GM12878 (cell line): ENCODE measurements around the gene YAE1. TPM values are rescaled to one million over a fixed set of nuclear protein-coding genes. Genes with fewer than 3 reads are reported as not detected.

Experiments used
- ATF7 ChIP-seq: fragments of 450-650 bp; IDR thresholded peaks from 2 replicates; pipeline ENCODE4 v1.6.1; 2016; ENCODE audit warnings: low read depth, mild to moderate bottlenecking
- CEBPB ChIP-seq, 2 experiments: fragments of 150-350 bp in 1 of 2; IDR thresholded peaks; 2 replicates each; pipeline ENCODE4 v1.6.1; 2012 to 2014; ENCODE audit warnings: low read depth in 2 of 2, low read length in 2 of 2, borderline replicate concordance in 1 of 2, inconsistent platforms in 1 of 2
- ETV6 ChIP-seq, 2 experiments: fragments of 450-650 bp in 1 of 2; IDR thresholded peaks in 1 of 2; conservative IDR thresholded peaks in 1 of 2; 2 replicates each; pipeline ENCODE4 v1.6.1; 2014; ENCODE audit warnings: antibody characterized with exemption in 1 of 2, borderline replicate concordance in 1 of 2, low read depth in 1 of 2, mild to moderate bottlenecking in 1 of 2, moderate library complexity in 1 of 2
- GABPA ChIP-seq: IDR thresholded peaks from 2 replicates; pipeline ENCODE4 v1.6.1; 2014; ENCODE audit warnings: antibody characterized with exemption, low read depth, mild to moderate bottlenecking, inconsistent platforms
- IKZF2 ChIP-seq, 2 experiments: fragments of 450-650 bp; IDR thresholded peaks; 2 replicates each; pipeline ENCODE4 v1.6.1; 2017; ENCODE audit warnings: mild to moderate bottlenecking in 2 of 2, moderate library complexity in 2 of 2
- JUND ChIP-seq: IDR thresholded peaks from 2 replicates; pipeline ENCODE4 v1.6.1; 2012; ENCODE audit warnings: low read depth, mild to moderate bottlenecking, low read length, improper control_type of control experiment, moderate library complexity
- KAT2A ChIP-seq: conservative IDR thresholded peaks from 2 replicates; pipeline ENCODE4 v1.6.1; 2011; ENCODE audit warnings: low read depth, low read length; ENCODE audit not compliant: control insufficient read depth
- KDM1A ChIP-seq: fragments of 200-600 bp; sonication (generic); IDR thresholded peaks from 2 replicates; pipeline ENCODE4 v1.6.1; 2016; ENCODE audit warnings: borderline replicate concordance
- MEF2A ChIP-seq: IDR thresholded peaks from 2 replicates; pipeline ENCODE4 v1.6.1; 2011; ENCODE audit warnings: low read depth, mild to moderate bottlenecking, low read length, moderate library complexity; ENCODE audit not compliant: insufficient read depth
- MTA3 ChIP-seq: IDR thresholded peaks from 2 replicates; pipeline ENCODE4 v1.6.1; 2012; ENCODE audit warnings: low read length, inconsistent platforms, borderline replicate concordance
- MYC ChIP-seq: IDR thresholded peaks from 2 replicates; pipeline ENCODE4 v1.6.1; 2011; ENCODE audit warnings: mild to moderate bottlenecking, low read length, moderate library complexity, inconsistent platforms; ENCODE audit not compliant: insufficient read depth, insufficient replicate concordance, insufficient read length, severe bottlenecking
- NR2F1 ChIP-seq: fragments of 450-650 bp; conservative IDR thresholded peaks from 2 replicates; pipeline ENCODE4 v1.6.1; 2017; ENCODE audit warnings: mild to moderate bottlenecking
- NRF1 ChIP-seq: conservative IDR thresholded peaks from 2 replicates; pipeline ENCODE4 v1.6.1; 2011; ENCODE audit warnings: mild to moderate bottlenecking, low read depth, low read length, improper control_type of control experiment
- SIX5 ChIP-seq: IDR thresholded peaks from 2 replicates; pipeline ENCODE4 v1.6.1; 2011; ENCODE audit warnings: mild to moderate bottlenecking, low read depth, low read length, moderate library complexity; ENCODE audit not compliant: severe bottlenecking
- SRF ChIP-seq, 2 experiments: IDR thresholded peaks; 2 replicates each; pipeline ENCODE4 v1.6.1; 2011; ENCODE audit warnings: low read depth in 2 of 2, low read length in 2 of 2, mild to moderate bottlenecking in 1 of 2, moderate library complexity in 1 of 2
- TBL1XR1 ChIP-seq: IDR thresholded peaks from 2 replicates; pipeline ENCODE4 v1.6.1; 2012; ENCODE audit warnings: low read depth, low read length, improper control_type of control experiment
- WRNIP1 ChIP-seq: IDR thresholded peaks from 2 replicates; pipeline ENCODE4 v1.6.1; 2011; ENCODE audit warnings: low read depth, low read length, improper control_type of control experiment, borderline replicate concordance
- ZNF217 ChIP-seq: fragments of 450-650 bp; IDR thresholded peaks from 2 replicates; pipeline ENCODE4 v1.6.1; 2017; ENCODE audit warnings: antibody characterized with exemption, mild to moderate bottlenecking
- ZSCAN29 ChIP-seq: fragments of 450-650 bp; IDR thresholded peaks from 2 replicates; pipeline ENCODE4 v1.6.1; 2017; ENCODE audit warnings: mild to moderate bottlenecking, moderate library complexity
- polyA plus RNA-seq, 11 experiments: library from polyadenylated mRNA; depleted of rRNA in 4 of 11; unstranded in 6 of 11; stranded (reverse) in 5 of 11; fragments of >200 nt; fragmentation: Nextera tagmentation in 4 of 11; fragmentation: Illumina TruSeq in 1 of 11; extraction: Ambion mirVana in 4 of 11; extraction: Trizol in 1 of 11; gene quantifications; 1 replicate in 1 of 11; 2 replicates in 10 of 11; pipeline versions ENCODE4 v1.2.1 to v1.2.3, GENCODE V29; 2011 to 2016; ENCODE audit warnings: inconsistent platforms in 2 of 11, missing spikeins in 2 of 11, low read depth in 1 of 11
- total RNA-seq, 4 experiments: library from RNA; depleted of rRNA in 3 of 4; stranded (reverse); fragments of >200 nt in 3 of 4; fragmentation: Illumina TruSeq in 1 of 4; extraction: Trizol in 1 of 4; gene quantifications; 2 replicates each; pipeline versions ENCODE4 v1.2.1 to v1.2.3, GENCODE V29; 2013 to 2021
- TF ChIP-seq, protein P1 (sequence below): IDR thresholded peaks from 2 replicates; pipeline ENCODE4 v1.6.1; 2012; ENCODE audit warnings: improper control_type of control experiment, low read depth, low read length; ENCODE audit not compliant: insufficient replicate concordance
- TF ChIP-seq, protein P2 (sequence below): fragments of 450-650 bp; IDR thresholded peaks from 2 replicates; pipeline ENCODE4 v1.6.1; 2016; ENCODE audit warnings: mild to moderate bottlenecking
- TF ChIP-seq, protein P3 (sequence below): fragments of 150-350 bp; IDR thresholded peaks from 2 replicates; pipeline ENCODE4 v1.6.1; 2014; ENCODE audit warnings: mild to moderate bottlenecking, low read depth, low read length

The YAE1 gene
- total and polyA plus RNA-seq, 10 of the 15 experiments (the other 5 are each of a cell fraction or from before 2014, with no cell fraction given), result 13.5 to 35.8 (median 22.9) TPM

DNA sequence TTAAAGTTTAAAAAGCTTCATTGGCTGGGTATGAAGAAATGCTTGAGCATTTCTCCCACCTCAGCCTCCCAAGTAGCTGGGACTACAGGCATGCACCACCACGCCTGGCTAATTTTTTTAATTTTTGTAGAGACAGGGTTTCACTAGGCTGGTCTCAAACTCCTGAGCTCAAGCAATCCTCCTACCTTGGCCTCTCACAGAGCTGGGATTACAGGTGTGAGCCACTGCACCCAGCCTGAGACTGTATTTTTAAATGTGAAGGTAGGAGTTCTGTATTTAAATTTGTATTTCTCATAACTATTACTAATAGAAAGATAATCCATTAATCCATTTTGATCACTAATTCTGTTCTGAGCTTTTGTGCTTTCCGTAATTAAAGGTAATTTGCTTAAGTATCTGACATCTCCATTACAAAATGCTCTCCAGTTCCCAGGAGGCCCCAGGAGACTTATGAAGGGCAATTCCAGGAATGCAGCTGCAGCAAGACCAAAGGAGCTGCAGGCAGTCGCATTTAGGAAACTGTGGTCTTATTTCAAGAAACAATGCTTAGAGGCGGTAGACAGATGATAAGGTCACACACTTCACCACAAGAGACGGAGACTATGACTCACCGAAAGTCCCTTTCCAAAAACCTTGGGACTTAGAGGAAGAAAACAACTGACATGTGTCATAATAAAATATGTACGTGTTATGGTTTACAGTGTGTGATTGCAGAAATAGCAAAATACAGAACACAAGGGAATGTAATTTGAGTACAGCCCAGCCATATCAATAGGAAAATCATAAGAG lies 23.3 kb downstream of the YAE1 start (continued):
- TF ChIP-seq, protein P1, sequence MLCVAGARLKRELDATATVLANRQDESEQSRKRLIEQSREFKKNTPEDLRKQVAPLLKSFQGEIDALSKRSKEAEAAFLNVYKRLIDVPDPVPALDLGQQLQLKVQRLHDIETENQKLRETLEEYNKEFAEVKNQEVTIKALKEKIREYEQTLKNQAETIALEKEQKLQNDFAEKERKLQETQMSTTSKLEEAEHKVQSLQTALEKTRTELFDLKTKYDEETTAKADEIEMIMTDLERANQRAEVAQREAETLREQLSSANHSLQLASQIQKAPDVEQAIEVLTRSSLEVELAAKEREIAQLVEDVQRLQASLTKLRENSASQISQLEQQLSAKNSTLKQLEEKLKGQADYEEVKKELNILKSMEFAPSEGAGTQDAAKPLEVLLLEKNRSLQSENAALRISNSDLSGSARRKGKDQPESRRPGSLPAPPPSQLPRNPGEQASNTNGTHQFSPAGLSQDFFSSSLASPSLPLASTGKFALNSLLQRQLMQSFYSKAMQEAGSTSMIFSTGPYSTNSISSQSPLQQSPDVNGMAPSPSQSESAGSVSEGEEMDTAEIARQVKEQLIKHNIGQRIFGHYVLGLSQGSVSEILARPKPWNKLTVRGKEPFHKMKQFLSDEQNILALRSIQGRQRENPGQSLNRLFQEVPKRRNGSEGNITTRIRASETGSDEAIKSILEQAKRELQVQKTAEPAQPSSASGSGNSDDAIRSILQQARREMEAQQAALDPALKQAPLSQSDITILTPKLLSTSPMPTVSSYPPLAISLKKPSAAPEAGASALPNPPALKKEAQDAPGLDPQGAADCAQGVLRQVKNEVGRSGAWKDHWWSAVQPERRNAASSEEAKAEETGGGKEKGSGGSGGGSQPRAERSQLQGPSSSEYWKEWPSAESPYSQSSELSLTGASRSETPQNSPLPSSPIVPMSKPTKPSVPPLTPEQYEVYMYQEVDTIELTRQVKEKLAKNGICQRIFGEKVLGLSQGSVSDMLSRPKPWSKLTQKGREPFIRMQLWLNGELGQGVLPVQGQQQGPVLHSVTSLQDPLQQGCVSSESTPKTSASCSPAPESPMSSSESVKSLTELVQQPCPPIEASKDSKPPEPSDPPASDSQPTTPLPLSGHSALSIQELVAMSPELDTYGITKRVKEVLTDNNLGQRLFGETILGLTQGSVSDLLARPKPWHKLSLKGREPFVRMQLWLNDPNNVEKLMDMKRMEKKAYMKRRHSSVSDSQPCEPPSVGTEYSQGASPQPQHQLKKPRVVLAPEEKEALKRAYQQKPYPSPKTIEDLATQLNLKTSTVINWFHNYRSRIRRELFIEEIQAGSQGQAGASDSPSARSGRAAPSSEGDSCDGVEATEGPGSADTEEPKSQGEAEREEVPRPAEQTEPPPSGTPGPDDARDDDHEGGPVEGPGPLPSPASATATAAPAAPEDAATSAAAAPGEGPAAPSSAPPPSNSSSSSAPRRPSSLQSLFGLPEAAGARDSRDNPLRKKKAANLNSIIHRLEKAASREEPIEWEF, result no peak
- TF ChIP-seq MEF2A (0 out of 2 replicates have a peak, but pooled peaks have one; percentile 56), KAT2A (no peak), NR2F1 (peak; percentile 97), ETV6 (conservative IDR thresholded peaks at IDR 0.05 in 1 of 2, IDR thresholded peaks at IDR 0.05 in 1 of 2; ENCODE audit: borderline replicate concordance in 1 of 2, low read depth in 1 of 2) (peak in 1 of 2 experiments; percentile 76; a peak in 1 of 4 replicates), WRNIP1 (no peak), IKZF2 (IDR thresholded peaks at IDR 0.05) (peak; percentile 100), ZSCAN29 (no peak), MYC (no peak), TBL1XR1 (peak; percentile 49; the same call in 1 of the 2 replicates), CEBPB (IDR thresholded peaks at IDR 0.05; ENCODE audit: borderline replicate concordance in 1 of 2, low read depth in 2 of 2, low read length in 2 of 2) (peak in 1 of 2 experiments; percentile 78; a peak in 2 of 4 replicates), KDM1A (no peak), GABPA (peak; percentile 43; the same call in 1 of the 2 replicates), MTA3 (peak; percentile 86; the same call in 1 of the 2 replicates), JUND (peak; percentile 79; the same call in 1 of the 2 replicates), ZNF217 (peak; percentile 48), ATF7 (peak; percentile 93), NRF1 (no peak), SRF (IDR thresholded peaks at IDR 0.05; ENCODE audit: low read depth in 2 of 2, low read length in 2 of 2) (no peak), SIX5 (no peak)
- TF ChIP-seq, protein P2, sequence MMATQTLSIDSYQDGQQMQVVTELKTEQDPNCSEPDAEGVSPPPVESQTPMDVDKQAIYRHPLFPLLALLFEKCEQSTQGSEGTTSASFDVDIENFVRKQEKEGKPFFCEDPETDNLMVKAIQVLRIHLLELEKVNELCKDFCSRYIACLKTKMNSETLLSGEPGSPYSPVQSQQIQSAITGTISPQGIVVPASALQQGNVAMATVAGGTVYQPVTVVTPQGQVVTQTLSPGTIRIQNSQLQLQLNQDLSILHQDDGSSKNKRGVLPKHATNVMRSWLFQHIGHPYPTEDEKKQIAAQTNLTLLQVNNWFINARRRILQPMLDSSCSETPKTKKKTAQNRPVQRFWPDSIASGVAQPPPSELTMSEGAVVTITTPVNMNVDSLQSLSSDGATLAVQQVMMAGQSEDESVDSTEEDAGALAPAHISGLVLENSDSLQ, result peak; percentile 71
- TF ChIP-seq, protein P3, sequence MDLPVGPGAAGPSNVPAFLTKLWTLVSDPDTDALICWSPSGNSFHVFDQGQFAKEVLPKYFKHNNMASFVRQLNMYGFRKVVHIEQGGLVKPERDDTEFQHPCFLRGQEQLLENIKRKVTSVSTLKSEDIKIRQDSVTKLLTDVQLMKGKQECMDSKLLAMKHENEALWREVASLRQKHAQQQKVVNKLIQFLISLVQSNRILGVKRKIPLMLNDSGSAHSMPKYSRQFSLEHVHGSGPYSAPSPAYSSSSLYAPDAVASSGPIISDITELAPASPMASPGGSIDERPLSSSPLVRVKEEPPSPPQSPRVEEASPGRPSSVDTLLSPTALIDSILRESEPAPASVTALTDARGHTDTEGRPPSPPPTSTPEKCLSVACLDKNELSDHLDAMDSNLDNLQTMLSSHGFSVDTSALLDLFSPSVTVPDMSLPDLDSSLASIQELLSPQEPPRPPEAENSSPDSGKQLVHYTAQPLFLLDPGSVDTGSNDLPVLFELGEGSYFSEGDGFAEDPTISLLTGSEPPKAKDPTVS, result no peak
